ENCODE data around the gene EDAR. TPM values are rescaled to one million over a fixed set of nuclear protein-coding genes. Genes with fewer than 3 reads are reported as not detected.

EDAR gene
- total and polyA plus RNA-seq, 9 of the 15 experiments (the other 6 are each of a cell fraction or from before 2014, with no cell fraction given), result 0.01 TPM; not detected in 8

DNA sequence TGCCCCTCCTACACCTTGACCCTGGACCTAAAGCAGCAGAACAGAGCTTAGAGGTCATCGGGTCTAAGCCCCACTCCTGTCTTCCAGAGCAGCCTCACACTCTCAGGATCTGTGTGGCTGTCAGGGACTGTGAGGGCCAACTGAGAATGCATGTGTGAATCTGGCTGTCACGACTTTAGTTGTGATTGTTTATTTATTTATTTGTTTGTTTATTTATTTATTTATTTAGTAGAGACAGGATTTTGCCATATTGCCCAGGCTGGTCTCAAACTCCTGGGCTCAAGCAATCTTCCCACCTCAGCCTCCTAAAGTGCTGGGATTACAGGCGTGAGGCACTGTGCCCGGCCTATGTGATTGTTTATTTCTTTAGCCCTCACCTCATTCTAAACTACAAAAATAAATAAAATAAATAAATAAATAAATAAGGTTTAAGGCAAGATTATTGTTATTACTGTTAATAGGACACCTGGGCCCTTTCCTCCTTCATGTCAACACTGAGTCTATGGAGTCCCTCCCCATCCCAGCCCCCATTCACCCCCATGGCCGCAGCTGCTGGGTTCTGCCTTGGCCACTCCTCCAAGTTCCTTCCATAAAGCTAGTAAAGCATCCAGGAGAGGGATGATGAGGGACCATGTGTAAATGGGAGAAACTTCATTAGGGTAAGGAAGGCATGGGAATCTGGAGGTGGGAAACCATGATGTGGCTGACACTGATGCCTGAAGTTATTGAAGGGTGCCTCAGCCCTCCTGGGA is 39.9 kb upstream of the EDAR start:
- Histone ChIP-seq H3K79me2 (ENCODE audit: control insufficient read depth, insufficient read depth, low read length) (no peaks in the 10 kb centered on the region), H3K9ac (ENCODE audit: insufficient read depth in 1 of 2, low read depth in 2 of 2, low read length in 2 of 2) (no peak overlapping the region), H4K20me1 (replicated peaks; ENCODE audit: control insufficient read depth, insufficient read depth, low read length) (no peaks in the 10 kb centered on the region), H3K27ac (ENCODE audit: extremely low read depth, low read depth, low read length) (no peak overlapping the region), H3K4me2 (ENCODE audit: insufficient read depth, low read length) (no peak overlapping the region), H3K36me3 (ENCODE audit: control insufficient read depth, insufficient read depth, low read length) (no peaks in the 10 kb centered on the region), H3K4me3 (no peak overlapping the region), H3K27me3 (ENCODE audit: control insufficient read depth in 2 of 2, insufficient read depth in 2 of 2, low read length in 2 of 2) (peaks cover 0 to 8% of the 10 kb centered on the region in 2 experiments; a peak in 2 of 5 replicates), H2AFZ (ENCODE audit: low read depth, low read length) (no peak overlapping the region), H3K9me1 (ENCODE audit: control insufficient read depth, insufficient read depth, low read length) (no peaks in the 10 kb centered on the region), H3K9me3 (replicated peaks; ENCODE audit: control insufficient read depth, insufficient read depth, low read depth, low read length) (no peaks in the 10 kb centered on the region), H3K4me1 (replicated peaks in 1 of 2; ENCODE audit: control insufficient read depth in 2 of 2, insufficient read depth in 2 of 2, low read length in 2 of 2) (peaks cover 7 to 8% of the 10 kb centered on the region in 2 experiments; a peak in 4 of 5 replicates)
- CTCF ChIA-PET (ENCODE audit: low intra/inter-chr PET ratio), result no interaction called here
- POLR2A ChIA-PET, result interaction anchor here (0.7 to 0.8 kb wide), 2 partner anchors 22 to 506 kb away, joined by 3 read pairs; no protein-coding TSS in a partner anchor
- WGBS (ENCODE audit: insufficient coverage, low coverage, missing lambda C conversion rate), result 32% methylated on average over 5 of the region's 5 CpGs
- FAIRE-seq (no peak), ATAC-seq (no peak), DNase-seq (ENCODE audit: extremely low read depth in 1 of 4, low spot score in 3 of 4) (no peak)
- intact Hi-C loops (cut with micrococcal nuclease) (no loop called here), in situ Hi-C loops (cut with MboI) (no loop called here)
- no TSS peak for BruUV-seq (replicated peaks)
- TF ChIP-seq ZNF12 (CRISPR knock-in tag; IDR thresholded peaks at IDR 0.05) (no peak), RBM15 (IDR thresholded peaks at IDR 0.05; ENCODE audit: insufficient read depth, low read length) (no peak), ZNF174 (CRISPR knock-in tag; IDR thresholded peaks at IDR 0.05) (no peak), POLR3A (IDR thresholded peaks at IDR 0.05; ENCODE audit: borderline replicate concordance, extremely low read depth, insufficient read depth, insufficient read length) (no peak), ZC3H11A (IDR thresholded peaks at IDR 0.05; ENCODE audit: low read depth, low read length) (no peak), SMAD3 (CRISPR knock-in tag; conservative IDR thresholded peaks at IDR 0.05) (no peak), ZNF143 (CRISPR knock-in tag; IDR thresholded peaks at IDR 0.05) (no peak), ZNF140 (CRISPR knock-in tag; IDR thresholded peaks at IDR 0.05) (no peak), CEBPB (tag; IDR thresholded peaks at IDR 0.05) (no peak), NFXL1 (CRISPR knock-in tag; IDR thresholded peaks at IDR 0.05) (no peak)
- TF ChIP-seq, protein P1, sequence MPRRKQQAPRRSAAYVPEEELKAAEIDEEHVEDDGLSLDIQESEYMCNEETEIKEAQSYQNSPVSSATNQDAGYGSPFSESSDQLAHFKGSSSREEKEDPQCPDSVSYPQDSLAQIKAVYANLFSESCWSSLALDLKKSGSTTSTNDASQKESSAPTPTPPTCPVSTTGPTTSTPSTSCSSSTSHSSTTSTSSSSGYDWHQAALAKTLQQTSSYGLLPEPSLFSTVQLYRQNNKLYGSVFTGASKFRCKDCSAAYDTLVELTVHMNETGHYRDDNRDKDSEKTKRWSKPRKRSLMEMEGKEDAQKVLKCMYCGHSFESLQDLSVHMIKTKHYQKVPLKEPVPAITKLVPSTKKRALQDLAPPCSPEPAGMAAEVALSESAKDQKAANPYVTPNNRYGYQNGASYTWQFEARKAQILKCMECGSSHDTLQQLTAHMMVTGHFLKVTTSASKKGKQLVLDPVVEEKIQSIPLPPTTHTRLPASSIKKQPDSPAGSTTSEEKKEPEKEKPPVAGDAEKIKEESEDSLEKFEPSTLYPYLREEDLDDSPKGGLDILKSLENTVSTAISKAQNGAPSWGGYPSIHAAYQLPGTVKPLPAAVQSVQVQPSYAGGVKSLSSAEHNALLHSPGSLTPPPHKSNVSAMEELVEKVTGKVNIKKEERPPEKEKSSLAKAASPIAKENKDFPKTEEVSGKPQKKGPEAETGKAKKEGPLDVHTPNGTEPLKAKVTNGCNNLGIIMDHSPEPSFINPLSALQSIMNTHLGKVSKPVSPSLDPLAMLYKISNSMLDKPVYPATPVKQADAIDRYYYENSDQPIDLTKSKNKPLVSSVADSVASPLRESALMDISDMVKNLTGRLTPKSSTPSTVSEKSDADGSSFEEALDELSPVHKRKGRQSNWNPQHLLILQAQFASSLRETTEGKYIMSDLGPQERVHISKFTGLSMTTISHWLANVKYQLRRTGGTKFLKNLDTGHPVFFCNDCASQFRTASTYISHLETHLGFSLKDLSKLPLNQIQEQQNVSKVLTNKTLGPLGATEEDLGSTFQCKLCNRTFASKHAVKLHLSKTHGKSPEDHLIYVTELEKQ (CRISPR knock-in tag; IDR thresholded peaks at IDR 0.05), result no peak

Data from K562 (cell line).